Neuronal stem cell (in vitro differentiated cells): ENCODE measurements around the gene NEMF. TPM values are rescaled to one million over a fixed set of nuclear protein-coding genes. Genes with fewer than 3 reads are reported as not detected.
"Not testable (repeated sequence)": the region's sequence is repeated elsewhere in the genome, so short reads cannot be mapped to it uniquely, and the experiment has no call there.

Source experiments
- DNase-seq: peaks from one replicate; pipeline ENCODE4 v3.0.0-alpha.2; 2013; ENCODE audit warnings: low spot score
- H2AFZ ChIP-seq: one replicate; pipeline ENCODE4 v1.6.1; 2013; ENCODE audit warnings: mild to moderate bottlenecking, low read length, inconsistent platforms
- H2AK5ac ChIP-seq: 2 replicates; pipeline ENCODE4 v1.6.1; 2013; ENCODE audit warnings: low read depth, mild to moderate bottlenecking, inconsistent platforms, low read length, moderate library complexity, mixed read lengths
- H2BK120ac ChIP-seq: 2 replicates; pipeline ENCODE4 v1.6.1; 2013; ENCODE audit warnings: low read depth, mild to moderate bottlenecking, inconsistent platforms, low read length, moderate library complexity, mixed read lengths
- H2BK12ac ChIP-seq: one replicate; pipeline ENCODE4 v1.6.1; 2013; ENCODE audit warnings: low read length, inconsistent platforms
- H2BK15ac ChIP-seq: 2 replicates; pipeline ENCODE4 v1.6.1; 2013; ENCODE audit warnings: mild to moderate bottlenecking, low read length, inconsistent platforms, mixed read lengths
- H2BK5ac ChIP-seq: one replicate; pipeline ENCODE4 v1.6.1; 2013; ENCODE audit warnings: inconsistent platforms, mild to moderate bottlenecking, low read length, moderate library complexity
- H3K14ac ChIP-seq: one replicate; pipeline ENCODE4 v1.6.1; 2013; ENCODE audit warnings: low read length, inconsistent platforms
- H3K18ac ChIP-seq: 2 replicates; pipeline ENCODE4 v1.6.1; 2013; ENCODE audit warnings: low read length, inconsistent platforms
- H3K23ac ChIP-seq: 2 replicates; pipeline ENCODE4 v1.6.1; 2013; ENCODE audit warnings: low read depth, mild to moderate bottlenecking, mixed read lengths, low read length, inconsistent platforms; ENCODE audit not compliant: poor library complexity
- H3K27ac ChIP-seq: replicated peaks from 3 replicates; pipeline ENCODE4 v1.5.1; 2013; ENCODE audit warnings: low read length, inconsistent platforms
- H3K27me3 ChIP-seq, 3 experiments: 2 replicates each; pipeline ENCODE4 v1.6.1; 2013; ENCODE audit warnings: low read length in 3 of 3, mild to moderate bottlenecking in 2 of 3, inconsistent platforms in 1 of 3, low read depth in 1 of 3, mixed read lengths in 1 of 3, moderate library complexity in 1 of 3; ENCODE audit not compliant: control insufficient read depth in 3 of 3, insufficient read depth in 3 of 3
- H3K36me3 ChIP-seq, 2 donors: replicated peaks in 1 of 2; 2 replicates each; pipeline ENCODE4 v1.6.1; 2013; ENCODE audit warnings: low read length in 2 of 2; ENCODE audit not compliant: control insufficient read depth in 2 of 2, insufficient read depth in 2 of 2
- H3K4ac ChIP-seq: 2 replicates; pipeline ENCODE4 v1.6.1; 2013; ENCODE audit warnings: inconsistent platforms, mild to moderate bottlenecking, low read length, moderate library complexity
- H3K4me1 ChIP-seq, 2 donors: 1 replicate in 1 of 2; 2 replicates in 1 of 2; pipeline ENCODE4 v1.6.1; 2013; ENCODE audit warnings: low read length in 2 of 2, low read depth in 1 of 2; ENCODE audit not compliant: control insufficient read depth in 2 of 2, insufficient read depth in 1 of 2
- H3K4me2 ChIP-seq: one replicate; pipeline ENCODE4 v1.6.1; 2013; ENCODE audit warnings: mild to moderate bottlenecking, low read length, inconsistent platforms; ENCODE audit not compliant: insufficient read depth, poor library complexity, severe bottlenecking
- H3K4me3 ChIP-seq, 2 donors: 2 replicates each; pipeline ENCODE4 v1.5.1; 2013; ENCODE audit warnings: low read length in 2 of 2, mild to moderate bottlenecking in 2 of 2, inconsistent platforms in 1 of 2, moderate library complexity in 1 of 2
- H3K79me1 ChIP-seq: one replicate; pipeline ENCODE4 v1.6.1; 2013; ENCODE audit warnings: low read depth, mild to moderate bottlenecking, inconsistent platforms, low read length, moderate library complexity
- H3K9ac ChIP-seq: one replicate; pipeline ENCODE4 v1.6.1; 2013; ENCODE audit warnings: mild to moderate bottlenecking, low read depth, low read length, inconsistent platforms; ENCODE audit not compliant: poor library complexity
- H3K9me3 ChIP-seq, 2 donors: replicated peaks in 1 of 2; 2 replicates each; pipeline versions ENCODE3 to v1.6.1; 2013; ENCODE audit warnings: low read length in 2 of 2, mild to moderate bottlenecking in 2 of 2, inconsistent platforms in 1 of 2, low read depth in 1 of 2, mixed read lengths in 1 of 2, moderate library complexity in 1 of 2; ENCODE audit not compliant: control insufficient read depth in 2 of 2, insufficient read depth in 1 of 2
- H4K8ac ChIP-seq: one replicate; pipeline ENCODE4 v1.6.1; 2013; ENCODE audit warnings: low read depth, mild to moderate bottlenecking, inconsistent platforms, low read length, moderate library complexity
- H4K91ac ChIP-seq: one replicate; pipeline ENCODE4 v1.6.1; 2013; ENCODE audit warnings: low read length, low read depth, mild to moderate bottlenecking, inconsistent platforms; ENCODE audit not compliant: poor library complexity
- WGBS, 2 donors: extraction: QIAGEN DNeasy Blood & Tissue Kit; methylation state at CpG; one replicate each; pipeline ENCODE4 v1.1.7; 2013; ENCODE audit warnings: missing lambda C conversion rate in 2 of 2, mixed read lengths in 1 of 2; ENCODE audit not compliant: insufficient read length in 2 of 2, insufficient replicate concordance in 1 of 2; ENCODE audit errors: extremely low coverage in 2 of 2; 5-methylcytosine and 5-hydroxymethylcytosine counted together
- small RNA-seq: library from polyadenylated mRNA; stranded (forward); fragments of <200 nt; extraction: miRNeasy Mini kit (QIAGEN cat#:217004); gene quantifications from one replicate; pipeline ENCODE3, GENCODE V24; 2013; ENCODE audit not compliant: insufficient read depth

NEMF gene

DNA sequence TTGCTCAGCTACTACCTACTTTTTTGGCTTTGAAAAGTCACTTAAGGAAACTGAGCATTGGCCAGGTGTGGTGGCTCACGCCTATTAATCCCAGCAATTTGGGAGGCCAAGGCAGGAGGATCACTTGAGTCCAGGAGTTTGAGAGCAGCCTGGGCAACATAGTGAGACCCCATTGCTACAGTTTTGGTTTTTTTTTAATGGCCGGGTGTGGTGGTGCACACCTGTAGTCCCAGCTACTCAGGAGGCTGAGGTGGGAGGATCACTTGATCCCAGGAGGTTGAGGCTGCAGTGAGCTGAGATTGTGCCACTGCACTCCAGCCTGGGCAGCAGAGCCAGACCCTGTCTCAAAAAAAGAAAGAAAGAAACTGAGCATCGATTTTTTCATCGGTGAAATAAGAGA, 116.9 kb downstream of the NEMF start:
- not testable (repeated sequence) for H3K18ac ChIP-seq, H4K91ac ChIP-seq, H3K9me3 ChIP-seq, H3K79me1 ChIP-seq, H2BK12ac ChIP-seq, H2AFZ ChIP-seq, H3K4me1 ChIP-seq, H3K4me3 ChIP-seq, H3K4me2 ChIP-seq, H3K9ac ChIP-seq, H2BK120ac ChIP-seq, H3K27me3 ChIP-seq, DNase-seq, H2BK15ac ChIP-seq, H3K4ac ChIP-seq, H3K36me3 ChIP-seq, H3K23ac ChIP-seq, H3K27ac ChIP-seq, H2AK5ac ChIP-seq, H2BK5ac ChIP-seq, H3K14ac ChIP-seq, H4K8ac ChIP-seq
- WGBS, 2 donors = no CpG with 5 or more reads among the region's 4 CpGs

DNA sequence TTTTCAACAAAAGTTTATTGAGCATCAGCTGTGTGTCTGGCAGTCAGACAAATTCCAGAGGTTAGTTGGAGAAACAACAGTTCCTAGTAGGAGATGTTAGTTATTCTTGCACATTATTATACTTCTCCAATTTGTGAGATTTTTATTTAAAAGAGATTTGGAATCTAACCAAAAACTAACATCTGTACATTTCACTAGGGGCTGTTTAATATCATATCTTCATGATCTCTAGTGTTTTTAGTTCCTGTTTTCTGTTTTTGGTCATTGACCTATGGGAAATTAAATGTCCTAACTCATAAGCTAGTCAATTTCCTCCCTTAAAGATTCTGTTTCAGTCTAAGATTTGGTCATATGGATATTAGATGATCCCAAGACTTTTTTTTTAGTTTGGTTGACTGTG, 118.8 kb downstream of the NEMF start:
- no peak for DNase-seq
- no peak overlapping the region for H2AK5ac ChIP-seq
- H2AFZ ChIP-seq = no peak overlapping the region
- H3K14ac ChIP-seq = no peak overlapping the region
- H3K36me3 ChIP-seq = no peaks in the 10 kb centered on the region
- no peak overlapping the region for H4K8ac ChIP-seq
- H3K9ac ChIP-seq = no peak overlapping the region
- no peak overlapping the region for H3K18ac ChIP-seq
- no peaks in the 10 kb centered on the region for H3K4me1 ChIP-seq
- no peak overlapping the region for H2BK12ac ChIP-seq
- no peak overlapping the region for H2BK5ac ChIP-seq
- no peak overlapping the region for H3K4me3 ChIP-seq
- H3K23ac ChIP-seq = no peak overlapping the region
- H3K27me3 ChIP-seq = peaks cover 0 to 4% (median 0%) of the 10 kb centered on the region in 3 experiments
- no peaks in the 10 kb centered on the region for H3K9me3 ChIP-seq
- no peak overlapping the region for H3K27ac ChIP-seq
- H3K79me1 ChIP-seq = no peaks in the 10 kb centered on the region
- no peak overlapping the region for H2BK120ac ChIP-seq
- no peak overlapping the region for H2BK15ac ChIP-seq
- no peak overlapping the region for H3K4ac ChIP-seq
- H4K91ac ChIP-seq = no peak overlapping the region
- no peak overlapping the region for H3K4me2 ChIP-seq

DNA sequence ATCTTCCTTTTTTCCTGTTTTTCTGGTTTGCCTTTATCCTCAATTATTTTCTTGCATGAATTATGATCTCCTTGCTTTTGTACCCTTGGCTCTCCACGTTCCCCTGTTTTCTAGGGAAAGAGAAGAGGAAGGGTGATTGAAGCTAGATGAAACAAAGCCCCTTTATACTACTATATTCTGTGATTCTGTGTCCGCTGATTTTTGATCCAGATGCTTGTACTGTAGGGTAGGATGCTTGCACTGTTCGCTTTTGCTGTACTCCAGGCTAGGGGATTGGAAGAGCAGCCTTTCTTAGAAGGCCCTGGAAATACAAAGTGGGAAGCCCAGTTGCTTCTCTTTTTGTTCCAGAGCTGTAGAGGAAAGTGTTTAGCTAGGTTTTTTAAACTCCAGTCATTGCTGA, 119.7 kb downstream of the NEMF start:
- H3K4me1 ChIP-seq = no peaks in the 10 kb centered on the region
- H2BK12ac ChIP-seq = no peak overlapping the region
- peaks cover 0 to 8% (median 0%) of the 10 kb centered on the region in 3 experiments for H3K27me3 ChIP-seq
- no peak overlapping the region for H3K4ac ChIP-seq
- no peak overlapping the region for H2BK15ac ChIP-seq
- H3K4me2 ChIP-seq = no peak overlapping the region
- H4K91ac ChIP-seq = no peak overlapping the region
- DNase-seq = no peak
- H2AFZ ChIP-seq = no peak overlapping the region
- no peak overlapping the region for H3K23ac ChIP-seq
- no peak overlapping the region for H2BK120ac ChIP-seq
- no peaks in the 10 kb centered on the region for H3K36me3 ChIP-seq
- H3K4me3 ChIP-seq = no peak overlapping the region
- H3K18ac ChIP-seq = no peak overlapping the region
- H3K14ac ChIP-seq = no peak overlapping the region
- H3K9ac ChIP-seq = no peak overlapping the region
- no peak overlapping the region for H4K8ac ChIP-seq
- no peak overlapping the region for H3K27ac ChIP-seq
- H2AK5ac ChIP-seq = no peak overlapping the region
- no peaks in the 10 kb centered on the region for H3K9me3 ChIP-seq
- no CpG with 5 or more reads among the region's 3 CpGs for WGBS, 2 donors
- H3K79me1 ChIP-seq = no peaks in the 10 kb centered on the region
- H2BK5ac ChIP-seq = no peak overlapping the region

Small RNA genes within 50 kb of the gene (small RNA-seq; reads per million reads assigned to genes)
- gene RF00019 = not detected
- gene RN7SL2 = 2.4 reads per million
- 1.6 reads per million for gene RN7SL3
- not detected for gene RNU6-189P
- gene RNU6-539P = not detected
